Retinal pigment epithelial cell (primary cell): ENCODE measurements around the gene DDI2.

Experiments used
- DNase-seq: peaks from one replicate; pipeline ENCODE4 v3.0.0-alpha.2; 2010; ENCODE audit warnings: low read depth
- H3K4me3 ChIP-seq: 2 replicates; pipeline ENCODE4 v1.5.1; 2011; ENCODE audit warnings: mild to moderate bottlenecking, low read length, control low read depth, moderate library complexity
- CTCF ChIP-seq: conservative IDR thresholded peaks from 2 replicates; pipeline ENCODE4 v1.5.1; 2011; ENCODE audit warnings: low read depth, low read length, control low read depth, inconsistent platforms

DDI2 gene

GRCh38 chr1:15609631-15610030 is 7.6 kb upstream of the DDI2 start:
- DNase-seq = no peak
- TF ChIP-seq CTCF = no peak
- no peak overlapping the region for H3K4me3 ChIP-seq

GRCh38 chr1:15610167-15610566 is 7.1 kb upstream of the DDI2 start:
- no peak overlapping the region for H3K4me3 ChIP-seq
- DNase-seq = no peak
- TF ChIP-seq CTCF = no peak

GRCh38 chr1:15616373-15617172 is 685 bp upstream of the DDI2 start:
- TF ChIP-seq CTCF = no peak
- H3K4me3 ChIP-seq = peak overlapping the region; percentile 61
- DNase-seq = no peak

GRCh38 chr1:15618077-15618654 is 908 bp downstream of the DDI2 start:
- no peak for DNase-seq
- TF ChIP-seq CTCF = no peak
- peak overlapping the region; percentile 91 for H3K4me3 ChIP-seq

GRCh38 chr1:15618655-15619525 is 1.6 kb downstream of the DDI2 start:
- peak; percentile 70 for DNase-seq
- no peak for TF ChIP-seq CTCF
- peak overlapping the region; percentile 91 for H3K4me3 ChIP-seq

GRCh38 chr1:15620155-15620545 is 2.9 kb downstream of the DDI2 start:
- DNase-seq = no peak
- no peak for TF ChIP-seq CTCF
- no peak overlapping the region for H3K4me3 ChIP-seq
